HFF-Myc (cell line): Measurements from ENCODE around the gene FAM13C.

ENCODE experiments used
- DNase-seq: peaks from one replicate; pipeline ENCODE4 v3.0.0-alpha.2; 2011; ENCODE audit warnings: low read depth; ENCODE audit errors: extremely low read depth
- H3K4me3 ChIP-seq: replicated peaks from 2 replicates; pipeline ENCODE4 v1.5.1; 2011; ENCODE audit warnings: low read depth, mild to moderate bottlenecking, control low read depth, low read length
- CTCF ChIP-seq: IDR thresholded peaks from 2 replicates; pipeline ENCODE4 v1.5.1; 2012; ENCODE audit warnings: mild to moderate bottlenecking, low read depth, low read length, control low read depth; ENCODE audit errors: missing control alignments

Gene FAM13C

GRCh38 chr10:59279991-59280505, 82.3 kb downstream of the FAM13C start:
- TF ChIP-seq CTCF = no peak
- H3K4me3 ChIP-seq = no peak overlapping the region
- DNase-seq = no peak

- H3K4me3 ChIP-seq = no peak overlapping the region
- no peak for DNase-seq
- no peak for TF ChIP-seq CTCF
Measured at GRCh38 chr10:59279476-59279875, 82.9 kb downstream of the FAM13C start.

DNA sequence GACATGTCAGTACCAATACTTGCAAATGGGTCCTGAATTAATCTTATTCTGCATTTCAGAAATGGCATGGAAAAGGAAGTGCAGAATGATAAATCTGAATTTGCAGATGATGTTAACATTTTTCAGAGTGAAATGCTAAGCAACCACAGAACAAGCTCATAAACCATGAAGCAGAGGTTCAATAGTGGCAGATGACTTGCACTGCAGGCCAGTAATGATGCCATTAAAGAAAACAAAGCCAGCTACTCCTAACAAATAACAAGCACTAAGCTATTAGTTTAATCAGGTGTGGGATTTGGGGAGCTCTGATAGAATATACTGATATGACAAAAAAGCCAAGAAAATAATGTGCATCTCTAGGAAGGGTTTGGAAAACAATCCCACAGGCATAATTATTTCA, 85.4 kb downstream of the FAM13C start:
- H3K4me3 ChIP-seq = no peak overlapping the region
- no peak for DNase-seq
- no peak for TF ChIP-seq CTCF

DNA sequence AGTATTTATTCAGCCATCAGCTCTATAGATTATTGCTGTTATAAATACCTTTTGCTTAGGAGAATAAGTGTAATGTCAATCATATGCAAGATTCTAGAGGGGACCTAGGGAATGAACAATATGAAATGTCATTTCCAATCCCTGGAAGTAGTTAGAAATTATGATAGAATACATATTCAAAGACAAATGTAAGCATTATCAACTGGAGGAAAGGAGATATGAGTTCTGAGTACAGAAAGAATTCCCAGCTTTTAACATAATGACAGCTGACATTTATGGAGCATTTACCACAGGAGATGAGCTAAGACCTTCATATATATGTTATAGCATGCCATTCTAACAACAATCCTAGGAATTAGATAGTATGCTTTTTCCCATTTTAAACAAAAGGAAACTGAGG, 86.2 kb downstream of the FAM13C start:
- TF ChIP-seq CTCF = no peak
- H3K4me3 ChIP-seq = no peak overlapping the region

DNA sequence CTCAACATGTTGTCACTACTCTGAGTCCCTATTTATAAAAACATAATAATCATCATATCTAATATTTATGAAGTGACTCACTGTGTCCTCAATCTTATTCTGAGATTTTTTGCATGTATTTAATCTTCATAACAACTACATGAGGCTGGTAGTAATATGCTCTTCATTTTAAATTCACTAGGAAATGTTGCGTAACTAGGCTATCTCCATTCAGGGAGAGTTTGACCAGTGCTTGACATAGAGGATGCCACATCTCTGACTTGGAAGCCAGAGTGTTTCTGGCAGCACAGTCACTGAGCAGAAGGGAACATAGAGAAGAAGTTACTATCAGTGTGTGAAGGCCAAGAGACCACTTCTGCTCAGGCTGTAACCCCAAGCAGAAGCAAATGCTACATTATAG, 88.9 kb downstream of the FAM13C start:
- no peak overlapping the region for H3K4me3 ChIP-seq
- no peak for TF ChIP-seq CTCF
- DNase-seq = no peak

More for the DNA sequence above, 86.2 kb downstream of the FAM13C start:
- DNase-seq = no peak

DNA sequence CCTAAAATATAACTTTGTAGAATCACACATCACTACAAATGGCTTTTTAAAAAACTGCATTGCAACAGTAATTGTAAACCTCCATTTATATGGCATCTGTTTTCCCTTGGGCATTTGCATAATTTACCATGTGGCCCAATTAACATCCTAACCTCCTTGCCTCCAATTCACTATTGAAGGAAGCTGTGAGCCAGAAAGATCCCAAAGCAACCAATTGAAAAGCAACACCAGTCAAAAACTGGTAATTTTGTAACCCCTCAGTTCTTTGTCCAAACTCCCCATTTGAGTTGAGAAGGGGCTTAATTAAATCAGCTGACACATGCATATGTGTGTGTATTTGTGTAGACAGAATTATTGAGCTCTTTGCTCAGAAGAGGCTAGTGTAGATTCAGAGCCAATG, 90.3 kb downstream of the FAM13C start:
- no peak overlapping the region for H3K4me3 ChIP-seq
- no peak for TF ChIP-seq CTCF
- DNase-seq = no peak

DNA sequence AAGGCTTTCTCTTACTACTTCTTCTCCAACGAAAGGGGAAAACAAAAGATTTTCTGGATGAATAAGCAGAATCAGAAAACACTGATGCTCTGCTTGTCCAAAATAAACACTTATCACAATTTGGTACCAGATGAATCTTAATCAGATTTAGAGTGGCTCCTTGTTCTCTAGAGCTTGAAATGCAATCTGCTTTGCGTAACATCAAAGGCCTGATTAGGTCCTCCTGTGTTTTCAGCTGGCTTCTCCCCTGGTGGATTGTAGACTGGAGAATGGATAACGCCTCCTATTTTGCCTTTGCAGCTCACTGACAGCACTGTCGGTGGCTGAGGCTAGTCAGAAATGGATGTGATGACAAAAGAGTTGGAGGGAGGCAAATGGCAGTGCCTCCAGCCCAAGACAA, 91.2 kb downstream of the FAM13C start:
- H3K4me3 ChIP-seq = no peak overlapping the region
- TF ChIP-seq CTCF = no peak
- DNase-seq = no peak
